Measurements from ENCODE around the gene PSMC4.
A peak's percentile ranks its signal among the peaks of the same experiment; 100 is the strongest.
"Not testable (repeated sequence)": the region's sequence is repeated elsewhere in the genome, so short reads cannot be mapped to it uniquely, and the experiment has no call there.

PSMC4 gene

GRCh38 chr19:39946532-39946931 is 24.4 kb upstream of the PSMC4 start:
- DNase-seq (ENCODE audit: low read depth, low spot score): no peak

DNA sequence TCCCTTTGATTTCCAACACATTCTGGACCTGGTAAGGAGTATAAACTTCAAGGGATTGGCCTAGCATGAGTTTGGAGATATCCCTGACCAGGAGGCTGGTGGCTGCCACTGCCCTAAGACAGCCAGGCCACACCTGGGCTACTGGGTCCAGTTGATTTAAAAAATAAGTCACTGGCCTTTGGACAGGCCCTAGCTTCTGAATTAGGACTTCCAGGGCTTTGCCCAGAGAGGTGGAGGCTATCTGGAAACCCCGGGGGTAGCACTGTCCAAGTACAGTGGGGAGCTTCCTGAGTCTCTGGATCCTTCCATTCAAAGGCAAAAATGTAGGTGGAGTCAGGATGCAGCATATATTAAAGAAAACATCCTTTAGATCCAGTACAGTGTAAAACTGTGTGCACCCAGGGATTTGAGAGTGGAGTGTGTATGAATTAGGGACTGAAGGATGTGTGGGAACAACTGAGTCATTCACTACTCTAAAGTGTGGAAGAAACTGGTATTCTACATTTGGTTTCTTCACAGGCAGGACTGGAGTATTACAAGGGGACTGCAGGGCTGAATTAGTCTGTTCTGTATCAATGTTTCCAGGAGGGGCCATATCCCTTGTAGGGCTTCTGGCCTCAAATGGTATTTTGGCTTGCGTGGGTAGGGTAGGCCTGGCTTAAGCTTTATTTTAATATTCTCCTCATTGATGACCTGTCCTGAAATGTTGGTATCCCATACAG is 21.8 kb upstream of the PSMC4 start:
- DNase-seq (ENCODE audit: low read depth, low spot score): no peak

DNA sequence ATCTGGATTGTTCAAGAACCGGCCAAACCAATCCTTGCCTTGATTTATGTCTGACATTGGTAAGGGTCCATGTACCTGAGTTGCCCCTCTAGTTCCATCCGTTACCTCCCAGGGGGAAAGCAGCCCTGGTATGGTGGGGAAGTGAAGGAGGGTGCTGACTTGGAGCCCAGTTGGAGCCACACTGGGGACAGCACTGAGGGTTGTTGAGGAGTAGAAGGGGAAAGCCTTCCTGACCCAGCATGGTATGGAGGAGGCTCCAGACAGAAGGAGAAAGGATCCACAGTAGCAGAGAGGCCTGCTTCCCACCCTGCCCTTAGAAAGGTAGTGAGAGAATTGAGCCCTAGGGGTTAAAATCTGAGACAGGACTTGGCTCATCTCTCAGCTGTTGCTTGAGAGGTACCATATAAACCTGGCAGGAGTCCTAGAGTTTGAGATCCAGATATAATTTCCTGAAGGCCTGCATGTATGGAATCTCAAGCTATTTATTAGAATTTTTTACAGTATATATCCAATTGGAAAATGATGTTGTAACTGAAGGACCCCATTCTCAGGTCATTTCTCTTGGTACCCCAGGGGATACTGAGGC is 19.8 kb upstream of the PSMC4 start:
- DNase-seq (ENCODE audit: low read depth, low spot score): no peak

DNA sequence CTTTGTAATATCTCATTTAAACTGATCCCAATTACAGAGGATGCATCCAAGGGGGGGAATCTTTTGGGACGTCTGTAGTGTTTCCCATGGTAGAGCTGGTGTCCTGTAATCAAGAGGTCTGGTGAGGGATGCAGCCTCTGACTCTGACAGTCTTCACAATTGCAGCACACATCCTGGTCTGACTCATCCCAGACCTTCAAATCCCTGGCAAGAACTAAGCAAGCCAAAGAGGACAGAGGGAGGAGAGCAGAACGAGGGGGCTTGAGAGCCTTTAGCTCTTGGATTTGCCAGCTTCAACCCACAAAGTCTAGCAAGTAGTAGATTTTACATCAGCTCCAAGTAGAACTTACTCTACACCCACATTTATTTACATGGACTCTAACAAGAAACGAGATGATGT is 19.3 kb upstream of the PSMC4 start:
- no peak for DNase-seq (ENCODE audit: low read depth, low spot score)

DNA sequence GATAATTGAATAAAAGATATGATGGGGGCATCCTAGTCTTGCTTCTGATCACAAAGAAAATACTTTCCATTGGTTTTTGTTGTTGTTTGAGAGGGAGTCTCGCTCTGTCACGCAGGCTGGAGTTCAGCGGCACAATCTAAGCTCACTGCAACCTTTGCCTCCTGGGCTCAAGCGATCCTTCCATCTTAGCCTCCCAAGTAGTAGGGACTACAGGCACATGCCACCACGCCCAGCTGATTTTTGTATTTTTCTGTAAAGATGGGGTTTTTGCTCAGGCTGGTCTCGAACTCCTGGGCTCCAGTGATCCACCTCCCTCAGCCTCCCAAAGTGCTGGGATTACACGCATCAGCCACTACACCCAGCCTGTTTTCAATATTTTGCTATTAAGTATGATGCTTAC is 17.1 kb upstream of the PSMC4 start:
- DNase-seq (ENCODE audit: low read depth, low spot score): no peak

DNA sequence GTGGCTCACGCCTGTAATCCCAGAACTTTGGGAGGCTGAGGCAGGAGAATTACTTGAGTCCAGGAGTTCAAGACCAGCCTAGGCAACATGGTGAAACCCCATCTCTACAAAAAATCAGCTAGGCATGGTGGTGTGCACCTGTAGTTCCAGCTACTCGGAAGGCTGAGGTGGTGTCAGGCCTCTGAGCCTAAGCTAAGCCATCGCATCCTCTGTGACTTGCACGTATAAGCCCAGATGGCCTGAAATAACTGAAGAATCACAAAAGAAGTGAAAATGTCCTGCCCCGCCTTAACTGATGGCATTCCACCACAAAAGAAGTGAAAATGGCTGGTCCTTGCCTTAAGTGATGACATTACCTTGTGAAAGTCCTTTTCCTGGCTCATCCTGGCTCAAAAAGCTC is 13.1 kb upstream of the PSMC4 start:
- DNase-seq (ENCODE audit: low read depth, low spot score): not testable (repeated sequence)

- DNase-seq (ENCODE audit: low read depth, low spot score): not testable (repeated sequence)
Observed at GRCh38 chr19:39958942-39959341, 12.0 kb upstream of the PSMC4 start.

DNA sequence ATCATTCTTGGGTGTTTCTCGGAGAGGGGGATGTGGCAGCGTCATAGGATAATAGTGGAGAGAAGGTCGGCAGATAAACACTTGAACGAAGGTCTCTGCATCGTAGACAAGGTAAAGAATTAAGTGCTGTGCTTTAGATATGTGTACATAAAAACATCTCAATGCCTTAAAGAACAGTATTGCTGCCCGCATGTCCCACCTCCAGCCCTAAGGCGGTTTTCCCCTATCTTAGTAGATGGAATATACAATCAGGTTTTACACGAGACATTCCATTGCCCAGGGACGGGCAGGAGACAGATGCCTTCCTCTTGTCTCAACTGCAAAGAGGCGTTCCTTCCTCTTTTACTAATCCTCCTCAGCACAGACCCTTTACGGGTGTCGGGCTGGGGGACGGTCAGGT is 11.6 kb upstream of the PSMC4 start:
- not testable (repeated sequence) for DNase-seq (ENCODE audit: low read depth, low spot score)

- no peak for DNase-seq (ENCODE audit: low read depth, low spot score)
Observed at GRCh38 chr19:39963898-39964297, 7.1 kb upstream of the PSMC4 start.

DNA sequence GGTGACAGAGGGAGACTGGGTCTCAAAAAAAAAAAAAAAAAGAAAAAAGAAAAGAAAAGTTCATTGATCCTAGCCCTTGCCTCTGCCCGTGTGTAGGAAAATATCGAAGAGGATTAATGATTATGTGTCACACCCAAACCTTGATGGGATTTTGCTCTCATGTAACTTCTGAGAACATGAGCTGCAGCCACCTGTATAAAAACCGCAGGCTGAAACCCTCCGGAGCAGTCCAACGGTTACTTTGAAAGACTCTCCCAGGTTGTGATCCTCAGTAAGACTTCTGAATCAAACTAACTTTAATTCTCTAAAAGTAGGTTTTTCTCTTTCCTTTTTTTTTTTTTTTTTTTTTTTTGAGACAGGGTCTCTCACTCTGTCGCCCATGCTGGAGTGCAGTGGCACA is 4.3 kb upstream of the PSMC4 start:
- DNase-seq (ENCODE audit: low read depth, low spot score): no peak

DNA sequence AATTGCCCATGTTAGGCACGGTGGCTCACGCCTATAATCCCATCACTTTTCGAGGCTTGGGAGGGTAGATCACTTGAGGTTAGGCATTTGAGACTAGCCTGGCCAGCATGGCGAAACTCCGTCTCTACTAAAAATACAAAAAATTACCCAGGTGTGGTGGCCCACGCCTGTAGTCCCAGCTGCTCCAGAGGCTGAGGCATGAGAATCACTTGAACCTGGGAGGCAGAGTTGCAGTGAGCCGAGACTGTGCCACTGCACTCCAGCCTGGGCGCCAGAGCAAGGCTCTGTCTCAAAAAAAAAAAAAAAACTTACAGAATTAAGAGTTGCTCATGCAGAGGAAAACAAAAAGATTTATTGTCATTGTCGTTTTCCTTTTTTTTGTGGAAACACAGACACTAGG is 3.4 kb upstream of the PSMC4 start:
- DNase-seq (ENCODE audit: low read depth, low spot score): no peak

- DNase-seq (ENCODE audit: low read depth, low spot score): no peak
Observed at GRCh38 chr19:39968789-39969188, 2.2 kb upstream of the PSMC4 start.

DNA sequence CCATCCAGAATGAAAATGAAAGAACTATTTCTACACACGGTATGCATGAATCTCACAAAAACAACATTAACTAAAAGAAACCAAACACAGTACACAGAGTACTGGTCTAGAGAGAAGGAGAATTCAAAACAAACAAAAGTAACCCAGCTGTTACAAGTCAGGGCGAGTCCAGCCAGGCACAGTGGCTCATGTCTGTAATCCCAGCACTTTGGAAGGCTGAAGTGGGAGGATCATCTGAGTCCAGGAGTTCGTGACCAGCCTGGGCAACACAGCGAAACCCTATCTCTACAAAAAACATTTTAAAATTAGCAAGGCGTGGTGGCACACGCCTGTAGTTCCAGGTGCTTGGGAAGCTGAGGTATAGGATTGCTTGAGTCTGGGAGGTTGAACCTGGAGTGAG is 1.7 kb upstream of the PSMC4 start:
- no peak for DNase-seq (ENCODE audit: low read depth, low spot score)

GRCh38 chr19:39969681-39970424 is 1.1 kb upstream of the PSMC4 start:
- DNase-seq (ENCODE audit: low read depth, low spot score): no peak

GRCh38 chr19:39970425-39970674 is 615 bp upstream of the PSMC4 start:
- peak; percentile 5 for DNase-seq (ENCODE audit: low read depth, low spot score)

- no peak for DNase-seq (ENCODE audit: low read depth, low spot score)
Observed at GRCh38 chr19:39971380-39972035, 543 bp downstream of the PSMC4 start.

DNA sequence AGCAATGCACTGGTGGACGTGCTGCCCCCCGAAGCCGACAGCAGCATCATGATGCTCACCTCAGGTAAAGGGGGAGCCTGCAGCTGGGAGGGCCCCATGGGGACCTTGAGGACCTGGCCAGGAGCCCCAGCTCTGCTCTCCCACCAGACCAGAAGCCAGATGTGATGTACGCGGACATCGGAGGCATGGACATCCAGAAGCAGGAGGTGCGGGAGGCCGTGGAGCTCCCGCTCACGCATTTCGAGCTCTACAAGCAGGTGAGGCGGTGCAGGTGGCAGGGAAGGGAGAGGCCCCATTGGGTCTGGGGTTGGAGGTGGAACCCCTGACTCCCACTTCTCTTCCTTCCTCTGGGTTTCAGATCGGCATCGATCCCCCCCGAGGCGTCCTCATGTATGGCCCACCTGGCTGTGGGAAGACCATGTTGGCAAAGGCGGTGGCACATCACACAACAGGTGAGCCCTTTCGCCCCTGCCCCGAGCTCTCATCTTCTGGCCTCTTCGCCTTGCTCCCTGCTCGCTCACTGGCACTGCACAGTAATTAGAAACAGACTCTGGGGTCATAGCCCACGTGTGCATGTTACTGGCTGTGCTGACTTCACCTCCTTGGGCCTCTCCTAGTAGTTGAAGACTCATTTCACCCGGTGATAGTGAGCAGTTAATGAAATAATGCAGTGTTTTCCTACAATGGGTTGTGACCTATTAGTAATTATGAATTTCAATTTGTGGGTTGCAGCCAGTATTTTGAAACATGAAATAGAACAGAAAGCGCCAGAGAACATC is 3.6 kb downstream of the PSMC4 start:
- no peak for DNase-seq (ENCODE audit: low read depth, low spot score)

DNA sequence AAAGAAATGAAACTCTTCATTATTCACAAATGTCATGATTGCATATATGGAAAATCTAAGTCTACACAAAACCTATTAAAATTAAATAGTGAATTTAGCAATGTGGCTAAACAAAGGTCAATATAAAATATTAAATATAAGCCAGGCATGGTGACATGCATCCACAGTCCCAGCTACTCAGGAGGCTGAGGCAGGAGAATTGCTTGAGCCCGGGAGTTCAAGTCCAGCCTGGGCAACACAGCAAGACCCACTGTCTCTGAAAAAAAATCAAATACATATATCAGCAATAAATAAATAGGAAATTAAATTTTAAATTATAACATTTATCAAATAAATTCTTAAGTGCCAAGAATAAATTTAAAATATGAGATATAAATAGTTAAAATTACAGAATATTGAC is 11.9 kb downstream of the PSMC4 start:
- no peak for DNase-seq (ENCODE audit: low read depth, low spot score)

DNA sequence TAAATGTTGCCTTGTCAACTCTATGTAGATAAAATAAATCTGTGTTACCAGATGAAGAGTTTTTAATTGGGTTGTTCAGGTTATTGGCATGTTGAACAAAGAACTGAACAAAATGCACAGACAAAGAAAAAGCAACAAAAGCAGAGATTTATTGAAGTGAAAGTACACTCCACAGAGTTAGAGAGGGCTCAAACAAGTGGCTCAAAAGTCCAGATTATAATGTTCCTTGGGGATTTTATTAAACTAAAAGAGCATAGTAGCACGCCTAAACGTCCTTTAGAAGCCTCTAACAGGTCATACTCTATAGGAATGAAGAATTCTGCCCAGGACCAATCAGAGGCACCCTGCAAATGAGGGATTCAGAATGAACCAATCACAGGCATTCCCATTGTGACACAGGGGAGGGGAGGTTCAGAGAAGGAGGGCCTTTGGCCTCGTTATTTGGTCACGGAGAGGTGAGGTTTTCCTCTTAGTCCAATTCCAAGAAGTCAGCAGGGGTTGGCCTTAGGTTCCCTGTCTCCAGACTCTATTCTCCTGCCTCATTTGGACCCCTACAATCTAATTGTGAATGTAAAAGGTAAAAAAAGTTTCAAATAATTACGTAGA is 12.8 kb downstream of the PSMC4 start:
- no peak for DNase-seq (ENCODE audit: low read depth, low spot score)

- no peak for DNase-seq (ENCODE audit: low read depth, low spot score)
Observed at GRCh38 chr19:39986643-39987042, 15.7 kb downstream of the PSMC4 start.

DNA sequence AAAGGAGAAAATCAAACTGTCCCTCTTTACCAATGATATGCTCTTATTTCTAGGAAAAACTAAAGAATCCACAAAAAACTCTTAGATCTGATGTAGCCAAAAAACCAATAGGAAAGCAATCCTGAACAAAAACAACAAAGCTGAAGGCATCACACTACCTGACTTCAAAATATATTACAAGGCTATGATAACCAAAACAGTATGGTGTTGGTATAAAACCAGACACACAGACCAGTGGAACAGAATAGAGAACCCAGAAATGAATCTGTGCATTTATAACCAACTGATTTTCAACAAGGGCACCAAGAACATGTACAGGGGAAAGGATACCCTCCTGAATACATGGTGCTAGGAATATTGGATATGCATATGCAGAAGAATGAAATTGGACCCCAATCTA is 16.2 kb downstream of the PSMC4 start:
- no peak for DNase-seq (ENCODE audit: low read depth, low spot score)

DNA sequence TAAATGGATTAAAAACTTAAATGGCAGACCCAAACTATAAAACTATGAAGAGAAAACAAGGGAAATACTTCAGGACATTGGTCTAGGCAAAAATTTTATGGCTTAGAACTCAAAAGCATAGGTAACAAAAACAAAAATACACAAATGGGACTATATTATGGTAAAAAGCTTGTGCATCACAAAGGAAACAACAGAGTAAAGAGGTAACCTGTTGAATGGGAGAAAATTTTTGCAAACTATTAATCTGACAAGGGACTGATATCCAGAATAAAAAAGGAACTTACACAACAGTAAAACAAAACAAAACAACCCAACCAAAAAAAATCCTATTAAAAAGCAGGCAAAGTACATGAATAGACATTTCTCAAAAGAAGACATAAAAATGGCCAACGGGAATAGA is 16.6 kb downstream of the PSMC4 start:
- DNase-seq (ENCODE audit: low read depth, low spot score): no peak
